Activated CD4-positive, alpha-beta T cell treated with anti-CD3 and anti-CD28 coated beads, Interleukin-2, amount 50 U/mL, for 48 hours (primary cell): ENCODE data around the gene G6PD.
A peak's percentile ranks its signal among the peaks of the same experiment; 100 is the strongest.

Source experiments
- DNase-seq, 2 experiments: peaks; one replicate each; pipeline ENCODE4 v3.0.0-alpha.2; 2020

The G6PD gene

DNA sequence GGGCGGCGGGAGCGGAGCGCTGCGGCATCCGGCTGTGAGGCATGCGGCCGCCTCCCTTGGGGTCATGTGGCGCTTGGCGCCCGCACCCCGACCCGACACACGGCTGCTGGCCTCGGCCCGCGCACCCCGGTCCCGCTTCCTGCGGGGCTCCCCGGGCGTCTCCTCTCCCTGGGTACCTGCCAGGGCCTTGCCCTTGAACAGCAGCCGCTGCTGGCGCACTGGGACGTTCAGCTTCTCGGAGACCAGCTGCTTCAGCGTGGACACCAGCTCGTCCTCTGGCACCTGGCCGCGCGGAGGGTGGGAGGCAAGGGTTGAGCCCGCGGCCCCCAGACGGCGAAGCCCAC lies 60.6 kb downstream of the G6PD start:
- peak; percentile 22 to 31 for DNase-seq

DNA sequence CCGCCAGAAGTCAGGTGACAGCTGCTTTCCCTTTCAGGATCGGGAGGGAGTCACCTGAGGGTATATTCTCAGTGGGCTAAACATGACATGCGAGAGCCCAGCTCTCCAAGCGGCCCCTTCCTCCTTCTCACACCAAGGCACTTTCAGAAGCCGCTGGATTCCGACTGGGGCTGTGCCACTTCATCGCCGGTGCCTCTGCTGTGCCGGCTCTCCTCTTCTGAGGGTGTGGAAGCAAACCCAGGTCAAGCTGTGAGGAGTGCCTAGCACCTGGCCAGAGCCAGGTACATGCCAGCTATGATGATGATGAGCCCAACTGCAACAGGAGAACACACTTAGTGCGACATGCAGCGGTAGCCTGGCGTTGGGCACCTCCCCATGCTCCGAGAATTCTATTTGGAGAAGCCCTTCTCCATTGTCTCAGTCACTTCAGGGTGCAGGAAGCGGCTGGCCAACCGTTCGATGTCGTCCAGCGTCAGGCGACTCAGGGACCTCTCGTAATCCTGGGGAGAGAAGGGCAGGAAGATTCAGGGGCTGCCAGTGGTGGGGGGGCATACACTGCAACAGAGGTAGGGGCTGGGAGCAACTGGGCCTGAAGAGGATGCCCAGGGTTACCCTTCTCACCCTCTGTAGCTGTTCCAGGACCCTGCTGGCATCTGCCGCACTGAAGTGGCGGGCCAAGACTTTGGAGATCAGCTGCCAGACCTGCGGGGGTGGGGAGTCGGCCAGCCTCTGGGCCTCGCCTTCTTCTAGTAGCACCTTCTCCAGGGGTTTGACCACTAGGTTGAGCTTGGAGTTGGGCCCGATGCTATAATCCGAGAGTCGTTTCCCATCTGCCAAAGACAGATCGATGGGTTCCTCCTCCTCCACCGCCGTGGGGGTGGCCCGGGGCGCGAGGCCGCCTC lies 61.2 kb downstream of the G6PD start:
- no peak for DNase-seq

DNA sequence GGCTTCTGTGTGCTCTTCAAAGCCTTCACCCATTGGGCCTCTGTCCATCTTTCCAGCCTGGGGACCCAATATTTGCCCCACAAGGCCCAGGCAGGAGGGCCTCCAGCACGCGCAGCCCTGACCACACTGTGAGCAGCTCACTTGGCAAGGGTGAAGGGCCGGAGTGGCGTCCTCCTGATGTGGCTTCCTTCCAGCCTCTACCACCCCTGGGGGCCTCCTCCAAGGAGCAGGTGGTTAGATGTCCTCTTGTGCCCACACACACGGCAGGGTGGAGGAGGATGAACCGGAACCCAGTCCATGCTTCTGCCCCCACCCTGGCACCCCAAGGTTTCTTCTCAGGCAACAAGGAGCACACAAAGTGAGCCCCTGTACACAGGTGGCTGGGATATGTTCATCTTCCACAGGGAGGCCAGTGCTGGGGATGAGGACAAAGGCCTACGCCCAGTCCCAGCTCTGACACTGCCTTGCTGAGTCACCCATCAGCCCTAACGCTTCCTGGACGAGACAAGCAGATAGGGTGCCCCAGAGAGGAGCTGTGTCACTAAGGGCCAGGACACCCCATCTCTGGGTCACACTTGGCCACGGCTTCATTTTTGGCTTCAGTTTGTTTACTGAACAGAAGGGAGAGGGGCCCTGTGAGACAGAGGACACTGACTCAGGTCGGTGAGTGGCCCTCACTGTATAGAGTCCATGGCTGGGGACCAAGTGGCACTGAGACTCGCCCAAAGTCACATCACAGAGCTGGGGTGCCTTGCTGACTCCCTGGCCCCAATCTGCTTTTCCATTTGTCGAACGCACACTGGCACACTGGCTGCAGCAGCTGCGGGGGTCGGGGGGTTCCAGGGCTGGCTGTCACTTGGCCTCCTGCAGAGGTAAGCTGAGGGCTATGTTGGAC lies 62.1 kb downstream of the G6PD start:
- DNase-seq: peak in 1 of 2 experiments; percentile 20

DNA sequence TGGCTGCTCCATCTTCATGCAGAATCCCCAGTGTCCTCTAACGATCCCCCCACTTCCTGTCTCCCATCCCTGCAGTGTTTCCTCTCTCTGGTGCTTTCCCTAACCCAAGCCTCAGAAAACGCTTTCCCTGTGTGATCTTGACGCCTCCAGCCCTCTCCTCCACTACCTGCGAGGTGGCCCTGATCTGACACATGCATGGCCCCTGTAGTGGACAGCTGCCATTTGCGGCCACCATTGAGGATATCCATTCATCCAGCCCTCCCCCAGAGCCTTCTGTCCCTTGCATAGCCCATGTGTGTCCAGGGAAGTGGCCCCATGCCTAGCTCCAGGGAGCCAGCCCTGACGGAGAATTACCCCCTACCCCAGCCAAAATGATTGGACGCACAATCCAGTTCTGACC lies 63.3 kb downstream of the G6PD start:
- DNase-seq: no peak

DNA sequence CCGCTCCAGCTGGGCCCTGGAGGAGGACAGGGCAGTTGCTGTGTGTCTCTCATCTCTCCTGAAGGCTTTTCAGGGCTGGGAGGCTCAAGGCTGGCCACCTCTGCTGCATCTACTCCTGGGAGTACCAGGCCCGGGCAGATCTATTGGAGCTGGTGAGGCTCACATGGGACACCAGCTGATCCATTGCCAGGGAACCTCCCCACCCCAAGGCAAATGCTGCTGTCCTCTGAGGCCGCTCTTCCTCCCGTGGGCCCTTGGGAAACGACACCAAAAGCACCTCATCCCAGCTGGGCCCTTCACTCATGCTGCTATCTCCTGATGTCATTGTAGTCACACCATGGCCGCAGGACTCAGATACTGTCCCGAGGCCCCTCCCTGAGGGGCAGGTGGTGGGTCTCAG lies 63.9 kb downstream of the G6PD start:
- no peak for DNase-seq

DNA sequence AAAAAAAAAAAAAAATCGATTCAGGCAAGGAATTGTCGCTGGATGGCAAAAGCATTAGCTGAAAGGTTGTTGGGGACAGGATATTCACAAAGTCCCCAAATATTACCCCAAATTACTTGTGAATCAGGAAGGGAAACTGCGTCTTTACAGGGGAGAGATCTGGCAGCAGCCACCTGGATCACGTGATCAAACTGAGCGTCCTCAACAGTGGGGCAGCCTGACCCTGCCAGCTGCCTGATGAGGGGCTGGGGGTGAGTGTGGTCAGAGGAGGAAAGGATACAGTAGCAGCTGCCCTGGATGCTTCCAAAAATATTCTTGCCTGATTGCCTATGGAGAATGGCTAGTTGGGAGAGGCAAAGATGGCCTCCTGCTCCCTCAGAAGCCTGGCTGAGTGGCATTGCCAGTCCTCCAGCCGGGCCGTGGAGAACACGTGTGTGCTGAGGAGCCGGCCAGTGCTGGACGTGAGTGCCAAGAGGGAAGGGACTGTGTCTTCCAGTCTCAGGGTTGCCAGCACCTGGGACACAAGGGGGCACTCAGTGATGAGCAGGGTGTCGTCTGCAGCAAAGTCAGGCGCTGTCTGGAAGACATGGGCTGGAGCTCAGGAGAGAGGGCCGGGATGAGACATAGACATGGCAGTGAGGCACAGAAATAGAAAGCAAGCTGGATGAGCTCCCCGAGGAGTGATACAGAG lies 64.6 kb downstream of the G6PD start:
- DNase-seq: no peak
